Right atrium auricular region (tissue), 2 donors: ENCODE measurements around the gene GNA15. TPM values are rescaled to one million over a fixed set of nuclear protein-coding genes. Genes with fewer than 3 reads are reported as not detected.

Experiments used
- DNase-seq: peaks from one replicate; pipeline ENCODE4 v3.0.0-alpha.2; 2019; ENCODE audit warnings: low spot score
- H3K27ac ChIP-seq, 2 donors: fragments of 200-600 bp; sonication (generic); 1 replicate in 1 of 2; 2 replicates in 1 of 2; pipeline ENCODE4 v1.5.1; 2016 to 2019
- H3K27me3 ChIP-seq, 2 donors: fragments of 200-600 bp; sonication (generic); one replicate each; pipeline versions ENCODE4 v1.5.1 to v1.6.0; 2017 to 2019
- H3K36me3 ChIP-seq: fragments of 200-600 bp; sonication (generic); one replicate; pipeline ENCODE4 v1.5.1; 2016
- H3K4me1 ChIP-seq, 2 donors: fragments of 200-600 bp; sonication (generic); one replicate each; pipeline versions ENCODE4 v1.5.1 to v1.6.0; 2017 to 2019
- H3K4me3 ChIP-seq, 2 donors: fragments of 200-600 bp; sonication (generic); 1 replicate in 1 of 2; 2 replicates in 1 of 2; pipeline ENCODE4 v1.5.1; 2017 to 2019; ENCODE audit warnings: mild to moderate bottlenecking in 1 of 2, moderate library complexity in 1 of 2
- H3K9me3 ChIP-seq, 2 donors: fragments of 200-600 bp; sonication (generic); one replicate each; pipeline ENCODE4 v1.5.1; 2019
- CTCF ChIP-seq, 2 donors: fragments of 200-600 bp; sonication (generic); IDR thresholded peaks; one replicate each; pipeline ENCODE4 v1.5.1; 2019; ENCODE audit warnings: antibody characterized with exemption in 2 of 2
- total RNA-seq, 2 donors: library from RNA; depleted of rRNA; stranded (reverse); fragments of >200 nt; gene quantifications; one replicate each; pipeline ENCODE4 v1.1.0, GENCODE V29; 2016

The GNA15 gene
- total RNA-seq, 2 donors from 2014 or later = 0.74 to 3.0 TPM

GRCh38 chr19:3154957-3155736, 19.3 kb downstream of the GNA15 start:
- Histone ChIP-seq H3K27me3 (no peaks in the 10 kb centered on the region), H3K36me3 (no peaks in the 10 kb centered on the region), H3K27ac (peak overlapping the region in 1 of 2 donors; percentile 48), H3K4me1 (peaks cover 0 to 14% of the 10 kb centered on the region in 2 donors), H3K4me3 (no peak overlapping the region), H3K9me3 (no peaks in the 10 kb centered on the region)
- DNase-seq = peak; percentile 86
- no peak for TF ChIP-seq CTCF (IDR thresholded peaks at IDR 0.05)

- no peak overlapping the region for H3K4me3 ChIP-seq
- H3K9me3 ChIP-seq = no peaks in the 10 kb centered on the region
- H3K4me1 ChIP-seq = peaks cover 0 to 14% of the 10 kb centered on the region in 2 donors
- H3K36me3 ChIP-seq = no peaks in the 10 kb centered on the region
- no peak overlapping the region for H3K27ac ChIP-seq
- no peaks in the 10 kb centered on the region for H3K27me3 ChIP-seq
- no peak for TF ChIP-seq CTCF (IDR thresholded peaks at IDR 0.05)
- DNase-seq = no peak
Observed at GRCh38 chr19:3157096-3157845, 21.4 kb downstream of the GNA15 start.

GRCh38 chr19:3159565-3159964, 23.7 kb downstream of the GNA15 start:
- no peak overlapping the region for H3K4me3 ChIP-seq
- TF ChIP-seq CTCF (IDR thresholded peaks at IDR 0.05) = no peak
- no peaks in the 10 kb centered on the region for H3K9me3 ChIP-seq
- H3K4me1 ChIP-seq = peaks cover 0 to 13% of the 10 kb centered on the region in 2 donors
- no peak overlapping the region for H3K27ac ChIP-seq
- no peak for DNase-seq
- no peaks in the 10 kb centered on the region for H3K27me3 ChIP-seq
- H3K36me3 ChIP-seq = no peaks in the 10 kb centered on the region

- no peak for DNase-seq
- H3K4me1 ChIP-seq = peaks cover 0 to 6% of the 10 kb centered on the region in 2 donors
- no peaks in the 10 kb centered on the region for H3K36me3 ChIP-seq
- H3K27ac ChIP-seq = no peak overlapping the region
- H3K9me3 ChIP-seq = no peaks in the 10 kb centered on the region
- no peak overlapping the region for H3K4me3 ChIP-seq
- H3K27me3 ChIP-seq = no peaks in the 10 kb centered on the region
- TF ChIP-seq CTCF (IDR thresholded peaks at IDR 0.05) = no peak
Observed at GRCh38 chr19:3160219-3160618, 24.4 kb downstream of the GNA15 start.

- Histone ChIP-seq H3K4me1 (no peaks in the 10 kb centered on the region), H3K4me3 (no peak overlapping the region), H3K36me3 (no peaks in the 10 kb centered on the region), H3K9me3 (no peaks in the 10 kb centered on the region), H3K27ac (no peak overlapping the region), H3K27me3 (no peaks in the 10 kb centered on the region)
- TF ChIP-seq CTCF (IDR thresholded peaks at IDR 0.05) = no peak
- DNase-seq = no peak
Observed at GRCh38 chr19:3161453-3161852, 25.6 kb downstream of the GNA15 start.
